22Rv1 (cell line): ENCODE measurements around the gene MARCHF4.

Source experiments
- ZFX ChIP-seq: fragments of 450-650 bp; IDR thresholded peaks from 2 replicates; pipeline ENCODE4 v1.6.1; 2017; ENCODE audit warnings: antibody characterized with exemption, borderline replicate concordance
- TF ChIP-seq, protein P1 (sequence below): fragments of 450-650 bp; IDR thresholded peaks from 2 replicates; pipeline ENCODE4 v1.5.1; 2017; ENCODE audit warnings: mild to moderate bottlenecking

DNA sequence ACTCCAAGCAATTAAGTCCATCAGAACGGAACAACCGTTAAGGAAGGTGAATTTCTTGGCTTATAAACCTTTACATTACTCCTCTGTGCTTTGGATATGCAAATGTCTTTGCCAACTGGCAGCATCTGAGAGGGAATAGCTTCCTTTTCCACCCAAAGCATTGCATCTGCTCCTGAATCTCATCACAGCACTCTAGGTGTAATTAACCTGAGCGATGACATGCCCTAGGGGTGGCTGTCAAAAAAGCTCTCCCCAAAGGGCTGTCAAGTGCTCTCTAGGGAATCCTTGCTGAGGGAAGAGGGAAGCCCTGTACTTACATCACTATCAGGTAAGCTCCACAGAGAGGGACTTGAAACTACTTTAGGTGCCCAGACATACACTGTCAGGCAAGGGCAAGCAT is 34.5 kb upstream of the MARCHF4 start:
- TF ChIP-seq, protein P1, sequence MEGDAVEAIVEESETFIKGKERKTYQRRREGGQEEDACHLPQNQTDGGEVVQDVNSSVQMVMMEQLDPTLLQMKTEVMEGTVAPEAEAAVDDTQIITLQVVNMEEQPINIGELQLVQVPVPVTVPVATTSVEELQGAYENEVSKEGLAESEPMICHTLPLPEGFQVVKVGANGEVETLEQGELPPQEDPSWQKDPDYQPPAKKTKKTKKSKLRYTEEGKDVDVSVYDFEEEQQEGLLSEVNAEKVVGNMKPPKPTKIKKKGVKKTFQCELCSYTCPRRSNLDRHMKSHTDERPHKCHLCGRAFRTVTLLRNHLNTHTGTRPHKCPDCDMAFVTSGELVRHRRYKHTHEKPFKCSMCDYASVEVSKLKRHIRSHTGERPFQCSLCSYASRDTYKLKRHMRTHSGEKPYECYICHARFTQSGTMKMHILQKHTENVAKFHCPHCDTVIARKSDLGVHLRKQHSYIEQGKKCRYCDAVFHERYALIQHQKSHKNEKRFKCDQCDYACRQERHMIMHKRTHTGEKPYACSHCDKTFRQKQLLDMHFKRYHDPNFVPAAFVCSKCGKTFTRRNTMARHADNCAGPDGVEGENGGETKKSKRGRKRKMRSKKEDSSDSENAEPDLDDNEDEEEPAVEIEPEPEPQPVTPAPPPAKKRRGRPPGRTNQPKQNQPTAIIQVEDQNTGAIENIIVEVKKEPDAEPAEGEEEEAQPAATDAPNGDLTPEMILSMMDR: no peak
- no peak for TF ChIP-seq ZFX
